AG04450 (cell line): ENCODE results near the gene CHCHD6. TPM values are rescaled to one million over a fixed set of nuclear protein-coding genes. Genes with fewer than 3 reads are reported as not detected.

Experiments used
- CTCF ChIA-PET: fragments of 300-600, 350-600 bp; formaldehyde crosslinking; extraction: SDS; loops from one replicate; lab custom pipeline; 2022; ENCODE audit warnings: antibody characterized with exemption, inconsistent platforms; lab: Charles Lee
- POLR2A ChIA-PET: fragments of 350-600 bp; formaldehyde crosslinking; extraction: SDS; loops from one replicate; lab custom pipeline; 2021; ENCODE audit warnings: antibody characterized with exemption, inconsistent platforms; lab: Yijun Ruan, JAX
- DNase-seq: peaks from one replicate; pipeline ENCODE4 v3.0.0-alpha.2; 2011; ENCODE audit warnings: low read depth, low spot score
- H3K27ac ChIP-seq: one replicate; pipeline ENCODE4 v1.5.1; 2012; ENCODE audit warnings: low read depth, low read length, control low read depth
- H3K27me3 ChIP-seq: one replicate; pipeline ENCODE4 v1.6.0; 2012; ENCODE audit warnings: low read length; ENCODE audit not compliant: control insufficient read depth, insufficient read depth
- H3K4me3 ChIP-seq: 2 replicates; pipeline ENCODE4 v1.5.1; 2011; ENCODE audit warnings: mild to moderate bottlenecking, low read depth, low read length, control low read depth
- H3K9me3 ChIP-seq: 2 replicates; pipeline ENCODE4 v1.5.1; 2012; ENCODE audit warnings: low read length; ENCODE audit not compliant: control insufficient read depth, insufficient read depth
- polyA plus RNA-seq: library from polyadenylated mRNA; depleted of rRNA; stranded (reverse); fragments of >200 nt; gene quantifications from 2 replicates; pipeline ENCODE4 v1.2.3, GENCODE V29; 2011
- TF ChIP-seq, protein P1 (sequence below): IDR thresholded peaks from 2 replicates; pipeline ENCODE4 v1.5.1; 2011; ENCODE audit warnings: low read depth, low read length, control low read depth, inconsistent platforms

The CHCHD6 gene
- polyA plus RNA-seq, 1 experiment: 14.0 TPM

DNA sequence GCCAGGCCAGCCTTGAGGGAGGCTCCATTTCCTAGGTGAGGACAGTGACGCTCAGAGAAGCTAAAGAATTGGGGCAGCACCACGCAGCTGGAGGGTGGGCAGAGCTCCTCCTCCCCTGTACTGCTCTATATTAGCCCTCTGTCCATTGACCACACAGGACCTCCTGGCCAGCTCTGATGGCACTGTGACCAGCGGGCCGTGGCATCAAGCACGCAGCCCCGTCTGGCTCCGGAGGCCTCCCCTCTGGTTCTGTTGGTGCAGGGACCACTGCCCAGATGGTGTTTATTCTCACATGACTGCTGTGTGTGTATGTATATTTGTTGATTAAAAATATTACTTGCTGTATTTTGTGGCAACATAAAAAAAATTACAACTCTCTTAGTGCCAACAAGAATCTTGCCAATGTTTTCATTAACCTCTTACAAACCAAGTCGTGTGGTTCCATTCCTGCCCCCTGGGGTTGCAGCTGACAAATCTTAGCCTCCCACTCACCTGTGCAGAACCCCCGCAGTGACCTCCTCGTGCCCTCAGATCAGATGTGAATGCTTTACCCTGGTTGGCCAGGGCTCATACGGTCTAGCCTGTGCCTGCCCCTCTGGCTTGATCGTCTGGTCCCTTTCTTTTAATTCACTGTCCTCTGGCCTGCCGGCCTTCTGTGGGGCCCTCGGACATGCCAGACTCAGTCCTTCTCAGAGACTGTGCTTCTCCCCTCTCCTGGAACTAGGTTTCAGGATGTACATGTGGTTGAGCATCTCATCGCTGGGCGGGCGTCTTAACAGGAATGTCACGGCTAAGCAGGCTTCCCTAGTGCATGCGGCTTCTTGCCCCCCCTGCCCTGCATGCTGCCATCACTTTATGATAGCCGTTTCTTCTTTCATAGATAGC is 14.8 kb downstream of the CHCHD6 start:
- TF ChIP-seq, protein P1, sequence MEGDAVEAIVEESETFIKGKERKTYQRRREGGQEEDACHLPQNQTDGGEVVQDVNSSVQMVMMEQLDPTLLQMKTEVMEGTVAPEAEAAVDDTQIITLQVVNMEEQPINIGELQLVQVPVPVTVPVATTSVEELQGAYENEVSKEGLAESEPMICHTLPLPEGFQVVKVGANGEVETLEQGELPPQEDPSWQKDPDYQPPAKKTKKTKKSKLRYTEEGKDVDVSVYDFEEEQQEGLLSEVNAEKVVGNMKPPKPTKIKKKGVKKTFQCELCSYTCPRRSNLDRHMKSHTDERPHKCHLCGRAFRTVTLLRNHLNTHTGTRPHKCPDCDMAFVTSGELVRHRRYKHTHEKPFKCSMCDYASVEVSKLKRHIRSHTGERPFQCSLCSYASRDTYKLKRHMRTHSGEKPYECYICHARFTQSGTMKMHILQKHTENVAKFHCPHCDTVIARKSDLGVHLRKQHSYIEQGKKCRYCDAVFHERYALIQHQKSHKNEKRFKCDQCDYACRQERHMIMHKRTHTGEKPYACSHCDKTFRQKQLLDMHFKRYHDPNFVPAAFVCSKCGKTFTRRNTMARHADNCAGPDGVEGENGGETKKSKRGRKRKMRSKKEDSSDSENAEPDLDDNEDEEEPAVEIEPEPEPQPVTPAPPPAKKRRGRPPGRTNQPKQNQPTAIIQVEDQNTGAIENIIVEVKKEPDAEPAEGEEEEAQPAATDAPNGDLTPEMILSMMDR: no peak
- Histone ChIP-seq H3K4me3 (no peak overlapping the region), H3K27ac (no peak overlapping the region), H3K27me3 (no peaks in the 10 kb centered on the region), H3K9me3 (no peaks in the 10 kb centered on the region)
- POLR2A ChIA-PET: no interaction called here
- no peak for DNase-seq
- CTCF ChIA-PET: interaction anchor here (0.9 to 1.4 kb wide), 2 partner anchors 15 to 34 kb away, joined by 3 to 6 read pairs; partner anchors contain the start of gene CHCHD6

DNA sequence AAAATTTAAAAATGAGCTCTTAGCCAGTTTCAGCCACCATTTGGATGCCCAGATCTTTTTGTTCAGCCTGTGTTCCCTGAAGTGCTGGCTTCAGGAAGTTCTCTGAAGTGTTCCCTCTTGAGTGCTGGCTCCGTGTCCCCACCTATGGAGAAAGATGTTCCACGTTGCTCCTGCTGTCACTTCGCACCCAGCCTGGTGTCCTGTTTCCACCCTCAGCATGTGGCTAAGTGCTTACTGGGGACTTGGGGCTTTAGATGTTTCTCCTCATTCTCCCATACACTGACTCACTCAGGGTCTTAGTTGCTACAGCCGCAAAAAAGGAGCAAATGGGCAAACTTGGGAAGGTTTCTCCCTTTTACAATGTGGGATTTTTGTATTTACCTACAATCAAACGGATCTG is 16.6 kb downstream of the CHCHD6 start:
- no peak for DNase-seq
- peaks cover 2% of the 10 kb centered on the region; the same call in 1 of the 2 replicates for H3K9me3 ChIP-seq
- no peak overlapping the region for H3K4me3 ChIP-seq
- H3K27me3 ChIP-seq: no peaks in the 10 kb centered on the region
- CTCF ChIA-PET: interaction anchor here (1.2 kb wide), 1 partner anchor 41 kb away, joined by 3 read pairs; no protein-coding TSS in a partner anchor
- TF ChIP-seq, protein P1: no peak
- H3K27ac ChIP-seq: no peak overlapping the region
- POLR2A ChIA-PET: no interaction called here

DNA sequence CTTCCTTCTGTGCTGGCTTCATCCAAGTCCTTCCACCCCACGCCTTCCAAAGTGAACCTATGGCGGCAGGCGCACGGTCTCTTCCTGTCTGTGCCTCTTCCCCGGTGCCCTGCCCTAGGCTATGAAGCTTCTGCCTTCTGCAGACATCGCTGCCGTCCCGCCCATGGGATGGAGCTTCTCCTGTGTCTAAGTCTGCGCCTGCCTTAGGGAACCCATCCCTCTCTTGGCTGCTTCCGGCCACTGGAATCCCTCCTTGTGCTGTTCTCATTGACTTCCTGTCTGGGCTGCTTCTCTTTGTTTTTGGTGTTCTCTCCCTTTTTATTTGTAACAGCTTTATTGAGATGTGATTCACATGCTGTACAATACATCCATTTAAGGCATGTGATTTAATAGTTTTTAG is 17.2 kb downstream of the CHCHD6 start:
- DNase-seq: no peak
- ChIA-PET POLR2A (no interaction called here), CTCF (interaction anchor here (1.2 kb wide), 1 partner anchor 41 kb away, joined by 3 read pairs; no protein-coding TSS in a partner anchor)
- TF ChIP-seq, protein P1: no peak
- Histone ChIP-seq H3K4me3 (no peak overlapping the region), H3K9me3 (peaks cover 2% of the 10 kb centered on the region; the same call in 1 of the 2 replicates), H3K27ac (no peak overlapping the region), H3K27me3 (no peaks in the 10 kb centered on the region)

DNA sequence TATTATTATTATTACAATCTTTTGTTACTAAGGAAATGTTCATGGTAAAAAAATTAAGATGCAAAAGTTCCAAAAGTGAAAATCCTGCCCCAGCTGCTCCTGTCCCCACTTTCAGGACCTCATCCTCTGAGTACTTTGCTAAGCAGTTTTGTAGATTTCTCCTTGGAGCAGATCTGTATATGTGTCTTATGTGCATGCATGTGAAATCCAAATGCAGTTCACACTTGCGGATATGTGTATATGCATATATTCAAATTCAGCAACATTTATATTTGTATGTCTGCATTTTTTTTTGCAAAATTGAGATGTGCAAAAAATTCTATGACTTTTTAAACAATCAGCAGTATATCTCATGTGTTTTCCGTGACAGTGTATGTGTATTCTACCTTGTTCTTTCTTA is 19.2 kb downstream of the CHCHD6 start:
- ChIA-PET CTCF (no interaction called here), POLR2A (no interaction called here)
- Histone ChIP-seq H3K4me3 (no peak overlapping the region), H3K27ac (no peak overlapping the region), H3K9me3 (peaks cover 2% of the 10 kb centered on the region; the same call in 1 of the 2 replicates), H3K27me3 (no peaks in the 10 kb centered on the region)
- DNase-seq: no peak
- TF ChIP-seq, protein P1: no peak

DNA sequence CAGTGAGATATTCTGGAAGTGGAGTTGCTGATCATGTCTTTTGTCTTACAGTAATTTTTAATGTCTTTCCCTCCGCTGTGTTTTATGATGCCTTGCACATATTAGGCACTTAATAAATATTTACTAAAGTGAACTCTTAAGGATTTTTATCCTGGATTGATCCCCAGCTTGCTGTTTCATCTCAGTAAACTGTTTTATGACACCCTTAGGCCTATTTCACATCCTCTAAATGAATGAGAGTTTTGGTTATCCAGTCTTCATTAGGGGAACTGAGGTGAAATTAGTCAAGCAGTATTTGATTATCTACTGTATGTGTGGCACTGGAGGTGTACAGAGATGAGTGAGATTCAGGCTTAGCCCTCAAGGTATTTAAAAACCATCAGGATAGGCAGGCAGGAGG is 19.8 kb downstream of the CHCHD6 start:
- no peaks in the 10 kb centered on the region for H3K27me3 ChIP-seq
- ChIA-PET CTCF (interaction anchor here (0.7 kb wide), 1 partner anchor 44 kb away, joined by 3 read pairs; no protein-coding TSS in a partner anchor), POLR2A (no interaction called here)
- DNase-seq: no peak
- H3K27ac ChIP-seq: no peak overlapping the region
- peaks cover 2% of the 10 kb centered on the region; the same call in 1 of the 2 replicates for H3K9me3 ChIP-seq
- no peak overlapping the region for H3K4me3 ChIP-seq
- TF ChIP-seq, protein P1: no peak
